ENCODE results near the gene VIL1.

DNA sequence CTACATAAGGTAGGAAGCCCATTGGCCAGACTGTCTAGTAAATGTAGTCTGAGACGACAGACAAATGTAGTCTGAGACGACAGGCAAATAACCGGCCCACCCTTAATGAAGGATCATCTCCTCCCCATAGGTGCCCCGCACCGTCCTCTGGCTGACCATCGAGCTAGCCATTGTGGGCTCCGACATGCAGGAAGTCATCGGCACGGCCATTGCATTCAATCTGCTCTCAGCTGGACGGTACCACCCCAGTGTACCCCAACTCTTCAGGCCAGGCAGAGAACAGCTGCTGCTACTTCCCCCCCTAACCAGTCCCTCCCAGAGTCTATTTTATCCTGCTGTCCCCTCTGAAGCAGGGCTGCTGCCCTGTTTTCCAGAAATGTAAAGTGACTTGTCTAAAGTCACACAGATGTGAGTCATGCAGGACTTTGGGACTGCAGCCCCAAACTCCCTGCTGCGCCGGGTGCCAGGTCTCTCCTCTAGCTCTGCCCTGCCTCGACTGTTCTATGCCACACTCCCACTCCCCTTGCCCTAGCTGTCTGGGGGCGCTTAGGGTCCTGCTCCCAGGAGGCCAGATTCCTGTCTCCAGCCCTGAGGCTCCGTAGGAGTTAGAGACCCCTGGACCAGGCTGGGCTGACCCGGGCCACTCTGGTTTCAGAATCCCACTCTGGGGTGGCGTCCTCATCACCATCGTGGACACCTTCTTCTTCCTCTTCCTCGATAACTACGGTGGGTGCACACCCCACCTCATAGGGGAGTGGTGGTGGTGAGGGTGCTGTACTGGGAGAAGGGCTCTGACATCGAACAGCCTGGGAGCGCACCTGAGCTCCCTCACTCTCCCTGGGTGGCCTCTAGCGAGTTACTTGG lies 32.2 kb upstream of the VIL1 start:
- TF ChIP-seq, protein P1, sequence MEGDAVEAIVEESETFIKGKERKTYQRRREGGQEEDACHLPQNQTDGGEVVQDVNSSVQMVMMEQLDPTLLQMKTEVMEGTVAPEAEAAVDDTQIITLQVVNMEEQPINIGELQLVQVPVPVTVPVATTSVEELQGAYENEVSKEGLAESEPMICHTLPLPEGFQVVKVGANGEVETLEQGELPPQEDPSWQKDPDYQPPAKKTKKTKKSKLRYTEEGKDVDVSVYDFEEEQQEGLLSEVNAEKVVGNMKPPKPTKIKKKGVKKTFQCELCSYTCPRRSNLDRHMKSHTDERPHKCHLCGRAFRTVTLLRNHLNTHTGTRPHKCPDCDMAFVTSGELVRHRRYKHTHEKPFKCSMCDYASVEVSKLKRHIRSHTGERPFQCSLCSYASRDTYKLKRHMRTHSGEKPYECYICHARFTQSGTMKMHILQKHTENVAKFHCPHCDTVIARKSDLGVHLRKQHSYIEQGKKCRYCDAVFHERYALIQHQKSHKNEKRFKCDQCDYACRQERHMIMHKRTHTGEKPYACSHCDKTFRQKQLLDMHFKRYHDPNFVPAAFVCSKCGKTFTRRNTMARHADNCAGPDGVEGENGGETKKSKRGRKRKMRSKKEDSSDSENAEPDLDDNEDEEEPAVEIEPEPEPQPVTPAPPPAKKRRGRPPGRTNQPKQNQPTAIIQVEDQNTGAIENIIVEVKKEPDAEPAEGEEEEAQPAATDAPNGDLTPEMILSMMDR (IDR thresholded peaks at IDR 0.05; ENCODE audit: low read length): no peak
- no peak for TF ChIP-seq EZH2phosphoT487 (IDR thresholded peaks at IDR 0.05; ENCODE audit: low read length)

Data from MM.1S (cell line).